Measurements from ENCODE around the gene CRTC1. TPM values are rescaled to one million over a fixed set of nuclear protein-coding genes. Genes with fewer than 3 reads are reported as not detected.

Gene CRTC1
- polyA plus RNA-seq, 3 donors, result 12.0 to 13.6 (median 12.2) TPM

GRCh38 chr19:18763674-18764590 is 80.5 kb downstream of the CRTC1 start:
- no peak for DNase-seq (ENCODE audit: low read depth in 3 of 3, low spot score in 2 of 3)

- no peak for DNase-seq (ENCODE audit: low read depth in 3 of 3, low spot score in 2 of 3)
Observed at GRCh38 chr19:18764591-18765051, 81.1 kb downstream of the CRTC1 start.

GRCh38 chr19:18765224-18765623 is 81.7 kb downstream of the CRTC1 start:
- DNase-seq (ENCODE audit: low read depth in 3 of 3, low spot score in 2 of 3), result no peak

- DNase-seq (ENCODE audit: low read depth in 3 of 3, low spot score in 2 of 3), result no peak
Observed at GRCh38 chr19:18768046-18768771, 84.7 kb downstream of the CRTC1 start.

- no peak for DNase-seq (ENCODE audit: low read depth in 3 of 3, low spot score in 2 of 3)
Observed at GRCh38 chr19:18768997-18769891, 85.8 kb downstream of the CRTC1 start.

GRCh38 chr19:18769989-18770528 is 86.6 kb downstream of the CRTC1 start:
- DNase-seq (ENCODE audit: low read depth in 3 of 3, low spot score in 2 of 3), result no peak

GRCh38 chr19:18770663-18771327 is 87.3 kb downstream of the CRTC1 start:
- DNase-seq (ENCODE audit: low read depth in 3 of 3, low spot score in 2 of 3), result no peak

GRCh38 chr19:18771328-18772242 is 88.1 kb downstream of the CRTC1 start:
- no peak for DNase-seq (ENCODE audit: low read depth in 3 of 3, low spot score in 2 of 3)

- no peak for DNase-seq (ENCODE audit: low read depth in 3 of 3, low spot score in 2 of 3)
Observed at GRCh38 chr19:18772620-18773587, 89.4 kb downstream of the CRTC1 start.

GRCh38 chr19:18773682-18774081 is 90.2 kb downstream of the CRTC1 start:
- DNase-seq (ENCODE audit: low read depth in 3 of 3, low spot score in 2 of 3), result no peak

- no peak for DNase-seq (ENCODE audit: low read depth in 3 of 3, low spot score in 2 of 3)
Observed at GRCh38 chr19:18774107-18774506, 90.6 kb downstream of the CRTC1 start.

- no peak for DNase-seq (ENCODE audit: low read depth in 3 of 3, low spot score in 2 of 3)
Observed at GRCh38 chr19:18774782-18775444, 91.4 kb downstream of the CRTC1 start.

GRCh38 chr19:18775586-18776287 is 92.3 kb downstream of the CRTC1 start:
- no peak for DNase-seq (ENCODE audit: low read depth in 3 of 3, low spot score in 2 of 3)

GRCh38 chr19:18776288-18776594 is 92.8 kb downstream of the CRTC1 start:
- no peak for DNase-seq (ENCODE audit: low read depth in 3 of 3, low spot score in 2 of 3)

- no peak for DNase-seq (ENCODE audit: low read depth in 3 of 3, low spot score in 2 of 3)
Observed at GRCh38 chr19:18776736-18777135, 93.3 kb downstream of the CRTC1 start.

- DNase-seq (ENCODE audit: low read depth in 3 of 3, low spot score in 2 of 3), result no peak
Observed at GRCh38 chr19:18777301-18778075, 94.0 kb downstream of the CRTC1 start.
